Thoracic aorta (tissue), 2 donors: ENCODE data around the gene XPOT. TPM values are rescaled to one million over a fixed set of nuclear protein-coding genes. Genes with fewer than 3 reads are reported as not detected.
A peak's percentile ranks its signal among the peaks of the same experiment; 100 is the strongest.

Experiments used
- ATAC-seq: fragments of 150-250 bp; one replicate; pipeline ENCODE4 v1.8.0; 2017; ENCODE audit warnings: low read depth; ENCODE audit not compliant: insufficient number of reproducible peaks, low FRiP score
- DNase-seq: peaks from one replicate; pipeline ENCODE4 v3.0.0-alpha.2; 2020; ENCODE audit warnings: low spot score
- H3K27ac ChIP-seq, 2 donors: fragments of 200-600 bp; sonication (generic); 1 replicate in 1 of 2; 2 replicates in 1 of 2; pipeline ENCODE4 v1.5.1; 2016; ENCODE audit warnings: mild to moderate bottlenecking in 2 of 2, moderate library complexity in 2 of 2
- H3K27me3 ChIP-seq: fragments of 200-600 bp; sonication (generic); replicated peaks from 2 replicates; pipeline ENCODE4 v1.6.0; 2016; ENCODE audit warnings: mild to moderate bottlenecking; ENCODE audit not compliant: insufficient read depth
- H3K36me3 ChIP-seq: fragments of 200-600 bp; sonication (generic); one replicate; pipeline ENCODE4 v1.5.1; 2016
- H3K4me1 ChIP-seq, 2 donors: fragments of 200-600 bp; sonication (generic); 1 replicate in 1 of 2; 2 replicates in 1 of 2; pipeline versions ENCODE4 v1.5.1 to v1.6.0; 2016; ENCODE audit warnings: low read depth in 2 of 2, mild to moderate bottlenecking in 1 of 2; ENCODE audit not compliant: control insufficient read depth in 1 of 2
- H3K4me3 ChIP-seq: fragments of 200-600 bp; sonication (generic); 2 replicates; pipeline ENCODE4 v1.5.1; 2016; ENCODE audit warnings: mild to moderate bottlenecking
- H3K9me3 ChIP-seq: fragments of 200-600 bp; sonication (generic); 2 replicates; pipeline ENCODE4 v1.5.1; 2016
- total RNA-seq, 2 donors: library from RNA; depleted of rRNA; stranded (reverse); fragments of >200 nt; gene quantifications; one replicate each; pipeline versions ENCODE4 v1.1.0 to v1.2.3, GENCODE V29; 2016
- TF ChIP-seq, protein P1 (sequence below): fragments of 200-600 bp; sonication (generic); IDR thresholded peaks from one replicate; pipeline ENCODE4 v1.5.1; 2019; ENCODE audit warnings: antibody characterized with exemption

XPOT gene
- total RNA-seq, 2 donors from 2014 or later = 50.1 to 53.0 TPM

DNA sequence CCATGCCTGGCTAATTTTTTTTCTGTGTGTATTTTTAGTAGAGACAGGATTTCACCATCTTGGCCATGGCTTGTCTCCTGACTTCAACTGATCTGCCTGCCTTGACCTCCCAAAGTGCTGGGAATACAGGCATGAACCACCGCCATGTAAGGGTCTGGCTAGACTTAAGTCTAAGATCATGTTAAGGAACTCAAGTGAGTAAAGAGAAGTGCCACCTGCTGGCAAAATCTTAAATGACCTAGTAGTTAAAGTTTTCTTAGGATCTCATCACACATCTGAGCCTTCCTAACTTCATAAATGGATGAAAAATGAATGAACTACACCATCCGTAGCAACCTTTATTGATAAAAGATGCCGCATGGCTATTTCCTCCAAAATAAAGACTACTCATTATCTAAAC lies 12.0 kb upstream of the XPOT start:
- Histone ChIP-seq H3K4me3 (no peak overlapping the region), H3K4me1 (peaks cover 0 to 10% of the 10 kb centered on the region in 2 donors), H3K27me3 (peaks cover 4% of the 10 kb centered on the region), H3K27ac (no peak overlapping the region), H3K9me3 (no peaks in the 10 kb centered on the region), H3K36me3 (no peaks in the 10 kb centered on the region)
- ATAC-seq (no peak), DNase-seq (no peak)
- TF ChIP-seq, protein P1, sequence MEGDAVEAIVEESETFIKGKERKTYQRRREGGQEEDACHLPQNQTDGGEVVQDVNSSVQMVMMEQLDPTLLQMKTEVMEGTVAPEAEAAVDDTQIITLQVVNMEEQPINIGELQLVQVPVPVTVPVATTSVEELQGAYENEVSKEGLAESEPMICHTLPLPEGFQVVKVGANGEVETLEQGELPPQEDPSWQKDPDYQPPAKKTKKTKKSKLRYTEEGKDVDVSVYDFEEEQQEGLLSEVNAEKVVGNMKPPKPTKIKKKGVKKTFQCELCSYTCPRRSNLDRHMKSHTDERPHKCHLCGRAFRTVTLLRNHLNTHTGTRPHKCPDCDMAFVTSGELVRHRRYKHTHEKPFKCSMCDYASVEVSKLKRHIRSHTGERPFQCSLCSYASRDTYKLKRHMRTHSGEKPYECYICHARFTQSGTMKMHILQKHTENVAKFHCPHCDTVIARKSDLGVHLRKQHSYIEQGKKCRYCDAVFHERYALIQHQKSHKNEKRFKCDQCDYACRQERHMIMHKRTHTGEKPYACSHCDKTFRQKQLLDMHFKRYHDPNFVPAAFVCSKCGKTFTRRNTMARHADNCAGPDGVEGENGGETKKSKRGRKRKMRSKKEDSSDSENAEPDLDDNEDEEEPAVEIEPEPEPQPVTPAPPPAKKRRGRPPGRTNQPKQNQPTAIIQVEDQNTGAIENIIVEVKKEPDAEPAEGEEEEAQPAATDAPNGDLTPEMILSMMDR = no peak

DNA sequence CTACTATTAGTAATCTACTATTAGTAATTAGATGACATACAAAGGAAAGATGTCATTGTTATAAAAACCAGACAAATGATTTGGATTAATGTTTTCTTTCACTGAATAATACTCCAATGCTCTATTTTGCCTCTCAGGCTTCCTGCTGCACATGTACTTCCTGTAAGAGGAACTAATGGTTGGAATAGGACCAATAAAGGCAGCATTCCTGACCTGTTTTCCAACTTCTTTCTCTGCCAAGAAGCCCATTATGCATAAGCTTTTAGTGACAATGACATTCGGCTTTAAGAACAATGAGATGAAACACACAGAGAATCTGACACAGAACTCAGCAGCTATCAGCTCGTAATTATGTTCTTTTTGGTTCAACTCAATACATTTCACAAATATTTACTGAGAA lies 8.5 kb upstream of the XPOT start:
- H3K27me3 ChIP-seq = peaks cover 4% of the 10 kb centered on the region

DNA sequence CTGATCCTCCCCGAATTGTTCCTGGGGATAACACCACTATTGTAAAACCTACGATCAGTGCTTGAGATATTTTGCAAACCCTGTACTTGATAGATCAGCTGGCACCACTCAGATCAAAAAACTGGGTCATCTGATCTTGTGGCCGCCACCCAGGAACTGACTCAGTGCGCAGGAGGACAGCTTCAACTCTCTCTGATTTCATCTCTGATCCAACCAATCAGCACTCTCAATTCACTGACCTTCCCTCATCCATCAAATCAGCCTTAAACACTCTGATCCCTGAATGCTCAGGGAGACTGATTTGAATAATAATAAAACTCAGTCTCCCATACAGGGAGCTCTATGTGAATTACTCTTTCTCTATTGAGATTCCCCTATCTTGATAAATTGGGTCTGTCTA lies 4.2 kb upstream of the XPOT start:
- H3K27ac ChIP-seq = no peak overlapping the region
- TF ChIP-seq, protein P1 = no peak
- no peak for ATAC-seq

More for the DNA sequence above, 8.5 kb upstream of the XPOT start:
- no peak for ATAC-seq
- no peak overlapping the region for H3K27ac ChIP-seq
- TF ChIP-seq, protein P1 = no peak
- DNase-seq = no peak
- H3K4me3 ChIP-seq = no peak overlapping the region
- no peaks in the 10 kb centered on the region for H3K9me3 ChIP-seq
- peaks cover 0 to 2% of the 10 kb centered on the region in 2 donors for H3K4me1 ChIP-seq
- H3K36me3 ChIP-seq = no peaks in the 10 kb centered on the region

DNA sequence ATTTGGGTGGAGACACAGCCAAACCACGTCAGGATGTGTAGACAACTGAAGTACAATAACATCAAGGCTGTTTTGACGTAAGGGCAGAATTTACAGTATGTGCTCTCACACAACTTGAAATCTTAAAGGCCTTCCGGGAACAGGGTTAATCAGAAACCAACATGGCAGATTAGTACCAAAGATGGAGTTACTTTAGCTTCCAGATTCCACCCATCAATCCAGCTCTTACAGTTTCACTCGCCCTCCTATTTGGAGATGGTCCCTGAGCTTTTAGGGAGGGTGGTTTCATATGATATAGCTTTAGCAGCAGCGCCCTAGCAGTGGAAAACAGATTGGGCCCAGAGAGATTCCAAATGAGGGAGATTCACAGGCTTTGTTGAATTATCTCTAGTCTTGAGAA lies 2.0 kb upstream of the XPOT start:
- ATAC-seq = no peak
- H3K36me3 ChIP-seq = no peaks in the 10 kb centered on the region

More for the DNA sequence above, 4.2 kb upstream of the XPOT start:
- H3K4me3 ChIP-seq = no peak overlapping the region
- no peaks in the 10 kb centered on the region for H3K4me1 ChIP-seq
- DNase-seq = no peak
- no peaks in the 10 kb centered on the region for H3K9me3 ChIP-seq
- H3K36me3 ChIP-seq = no peaks in the 10 kb centered on the region
- no peaks in the 10 kb centered on the region for H3K27me3 ChIP-seq

DNA sequence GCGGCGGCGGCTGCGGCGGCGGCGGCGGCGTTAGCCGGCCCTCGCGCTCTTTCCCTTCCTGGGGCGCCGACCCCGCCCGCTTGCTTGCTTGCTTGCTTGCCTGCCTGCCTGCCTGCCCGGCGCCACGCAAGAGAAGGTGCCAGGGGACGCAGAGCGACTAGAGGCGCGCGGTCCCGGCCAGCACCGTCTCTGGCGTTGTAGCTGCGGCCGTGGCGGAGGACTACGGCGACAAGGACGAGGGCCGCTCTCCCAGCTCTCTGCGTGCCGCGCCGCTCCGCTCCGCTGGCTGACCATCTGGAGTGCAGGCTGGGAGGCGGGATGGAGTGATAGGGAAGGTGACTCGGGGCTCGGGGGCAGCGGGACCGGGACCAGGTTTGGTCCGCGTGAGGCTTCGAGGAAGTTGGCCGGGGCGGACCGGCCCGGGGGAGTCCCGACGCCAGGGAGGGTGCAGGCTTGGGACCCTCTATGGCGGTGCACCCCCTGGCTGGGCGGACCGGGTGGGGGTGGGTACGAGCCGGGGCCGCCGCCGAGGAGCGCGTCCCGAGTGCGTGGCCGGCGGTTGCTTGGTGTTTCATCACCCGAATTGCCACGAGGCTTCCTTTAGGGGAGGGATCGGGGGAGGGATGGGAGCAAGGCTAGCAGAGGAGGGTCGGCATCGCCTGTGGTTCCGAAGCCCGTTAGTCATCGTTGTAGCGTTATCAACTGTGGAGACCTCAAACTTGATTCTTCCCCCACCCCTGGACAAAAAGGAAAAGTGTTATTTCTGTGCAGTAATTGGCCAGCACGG lies 471 bp downstream of the XPOT start:
- Histone ChIP-seq H3K36me3 (no peaks in the 10 kb centered on the region), H3K27me3 (no peaks in the 10 kb centered on the region), H3K27ac (peak overlapping the region; percentile 97 to 98), H3K9me3 (no peaks in the 10 kb centered on the region), H3K4me1 (peaks cover 5 to 16% of the 10 kb centered on the region in 2 donors), H3K4me3 (peak overlapping the region; percentile 96)
- TF ChIP-seq, protein P1 = no peak
- peak; percentile 21 for DNase-seq
- peak; percentile 15 for ATAC-seq

More for the DNA sequence above, 2.0 kb upstream of the XPOT start:
- TF ChIP-seq, protein P1 = no peak
- Histone ChIP-seq H3K27me3 (no peaks in the 10 kb centered on the region), H3K4me1 (peaks cover 5 to 11% of the 10 kb centered on the region in 2 donors), H3K4me3 (no peak overlapping the region), H3K9me3 (no peaks in the 10 kb centered on the region), H3K27ac (no peak overlapping the region)
- no peak for DNase-seq
